ENCODE results near the gene UNC5A. TPM values are rescaled to one million over a fixed set of nuclear protein-coding genes. Genes with fewer than 3 reads are reported as not detected.

UNC5A gene
- total RNA-seq, 1 experiment from 2014 or later, result 3.1 TPM

GRCh38 chr5:176902911-176903664 is 92.7 kb downstream of the UNC5A start:
- no peak overlapping the region for H3K4me2 ChIP-seq
- POLR2A ChIA-PET (ENCODE audit: unreplicated experiment), result no interaction called here

DNA sequence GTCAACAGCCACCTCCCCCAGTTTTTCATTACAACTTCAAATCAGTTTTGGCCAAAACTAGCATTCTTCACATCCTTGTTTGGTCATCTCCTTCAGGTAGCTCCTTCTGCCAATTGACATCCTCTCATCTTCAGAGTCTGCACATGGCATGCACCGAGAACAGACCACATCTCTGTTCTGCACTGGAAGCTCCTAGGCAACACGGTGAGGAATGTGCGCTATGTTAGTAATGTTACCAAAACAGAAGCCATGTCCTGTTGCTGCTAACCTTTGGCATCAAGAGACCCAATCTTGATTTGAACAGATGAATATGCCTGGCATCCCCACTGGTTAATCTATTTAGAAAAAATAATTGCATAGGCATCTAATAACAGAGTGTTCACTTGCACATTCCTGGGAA is 93.9 kb downstream of the UNC5A start:
- peaks cover 6% of the 10 kb centered on the region for H3F3A ChIP-seq (ENCODE audit: insufficient read depth, low read depth)
- H3K36me3 ChIP-seq (ENCODE audit: low read depth), result peaks cover 6% of the 10 kb centered on the region
- no peaks in the 10 kb centered on the region for H3K4me1 ChIP-seq (replicated peaks; ENCODE audit: insufficient read depth)
- no peaks in the 10 kb centered on the region for H3K9me2 ChIP-seq (ENCODE audit: insufficient read depth)
- intact Hi-C loops (cut with micrococcal nuclease; ENCODE audit: unreplicated experiment), result no loop called here
- no TSS peak for BruUV-seq (replicated peaks)
- H3K4me3 ChIP-seq, result no peak overlapping the region
- no peak overlapping the region for H3K27ac ChIP-seq
- no peak overlapping the region for H3K4me2 ChIP-seq
- no peaks in the 10 kb centered on the region for H3K27me3 ChIP-seq (ENCODE audit: insufficient read depth, low read depth)
- ChIA-PET CTCF (no interaction called here), POLR2A (ENCODE audit: unreplicated experiment) (no interaction called here)
- H2AFZ ChIP-seq, result no peak overlapping the region
- no peaks in the 10 kb centered on the region for H3K79me2 ChIP-seq (ENCODE audit: low read depth)
- H3K9me3 ChIP-seq (ENCODE audit: insufficient read depth, low read depth), result no peaks in the 10 kb centered on the region
- TF ChIP-seq CTCF (conservative IDR thresholded peaks at IDR 0.05) (no peak), EZH2 (IDR thresholded peaks at IDR 0.05; ENCODE audit: low read depth) (no peak)
- H4K20me1 ChIP-seq (ENCODE audit: insufficient read depth), result no peaks in the 10 kb centered on the region
- no peak for DNase-seq

More at GRCh38 chr5:176902911-176903664, 92.7 kb downstream of the UNC5A start:
- intact Hi-C loops (cut with micrococcal nuclease; ENCODE audit: unreplicated experiment), result no loop called here
- TF ChIP-seq EZH2 (IDR thresholded peaks at IDR 0.05; ENCODE audit: low read depth) (no peak), CTCF (conservative IDR thresholded peaks at IDR 0.05) (no peak)
- Histone ChIP-seq H3K4me3 (no peak overlapping the region), H3K27ac (no peak overlapping the region), H3K9me3 (ENCODE audit: insufficient read depth, low read depth) (no peaks in the 10 kb centered on the region), H3K9me2 (ENCODE audit: insufficient read depth) (no peaks in the 10 kb centered on the region), H3K4me1 (replicated peaks; ENCODE audit: insufficient read depth) (no peaks in the 10 kb centered on the region), H3K36me3 (ENCODE audit: low read depth) (peaks cover 6% of the 10 kb centered on the region), H3F3A (ENCODE audit: insufficient read depth, low read depth) (peaks cover 6% of the 10 kb centered on the region), H3K79me2 (ENCODE audit: low read depth) (no peaks in the 10 kb centered on the region), H4K20me1 (ENCODE audit: insufficient read depth) (no peaks in the 10 kb centered on the region), H2AFZ (no peak overlapping the region), H3K27me3 (ENCODE audit: insufficient read depth, low read depth) (no peaks in the 10 kb centered on the region)
- CTCF ChIA-PET, result no interaction called here
- DNase-seq, result no peak
- no TSS peak for BruUV-seq (replicated peaks)

DNA sequence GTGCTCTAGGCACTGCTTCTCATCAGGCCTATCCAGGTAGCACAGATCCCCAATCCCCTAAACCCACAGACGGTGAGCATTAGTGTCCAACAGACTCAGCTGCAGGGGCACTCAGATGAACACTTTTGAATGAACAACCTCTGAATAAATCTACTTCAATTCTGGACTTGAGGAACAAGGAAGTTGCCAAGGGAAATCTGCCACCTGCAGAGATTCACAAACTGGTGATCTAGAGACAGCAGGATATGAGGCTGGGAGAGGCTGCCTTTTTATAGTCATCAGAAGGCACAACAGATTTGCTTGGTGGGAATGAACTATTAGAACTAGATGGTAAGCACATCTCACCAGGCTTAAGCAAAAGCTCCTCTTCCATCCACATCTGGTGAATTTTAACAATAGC is 95.8 kb downstream of the UNC5A start:
- H3K4me2 ChIP-seq, result no peak overlapping the region
- DNase-seq, result no peak
- TF ChIP-seq CTCF (conservative IDR thresholded peaks at IDR 0.05) (no peak), EZH2 (IDR thresholded peaks at IDR 0.05; ENCODE audit: low read depth) (no peak)
- ChIA-PET CTCF (interaction anchor here (0.7 kb wide), 1 partner anchor 18 kb away, joined by 3 read pairs; no protein-coding TSS in a partner anchor), POLR2A (ENCODE audit: unreplicated experiment) (interaction anchor here (0.6 kb wide), 1 partner anchor 245 kb away, joined by 3 read pairs; no protein-coding TSS in a partner anchor)
- no peaks in the 10 kb centered on the region for H3K9me3 ChIP-seq (ENCODE audit: insufficient read depth, low read depth)
- H3K27ac ChIP-seq, result no peak overlapping the region
- H3K79me2 ChIP-seq (ENCODE audit: low read depth), result no peaks in the 10 kb centered on the region
- no peaks in the 10 kb centered on the region for H3K27me3 ChIP-seq (ENCODE audit: insufficient read depth, low read depth)
- no peaks in the 10 kb centered on the region for H4K20me1 ChIP-seq (ENCODE audit: insufficient read depth)
- no TSS peak for BruUV-seq (replicated peaks)
- peaks cover 6% of the 10 kb centered on the region for H3K36me3 ChIP-seq (ENCODE audit: low read depth)
- H3K9me2 ChIP-seq (ENCODE audit: insufficient read depth), result no peaks in the 10 kb centered on the region
- H2AFZ ChIP-seq, result no peak overlapping the region
- H3K4me1 ChIP-seq (replicated peaks; ENCODE audit: insufficient read depth), result no peaks in the 10 kb centered on the region
- intact Hi-C loops (cut with micrococcal nuclease; ENCODE audit: unreplicated experiment), result no loop called here
- peaks cover 6% of the 10 kb centered on the region for H3F3A ChIP-seq (ENCODE audit: insufficient read depth, low read depth)
- no peak overlapping the region for H3K4me3 ChIP-seq

All from PC-9 (cell line).